IMR-90 (cell line): ENCODE measurements around the gene PQBP1. TPM values are rescaled to one million over a fixed set of nuclear protein-coding genes. Genes with fewer than 3 reads are reported as not detected.

Experiments used
- ATAC-seq: fragments of 200-7000 bp; cut with Tn5 transposase; 2 replicates; pipeline ENCODE4 v1.9.1; 2020; ENCODE audit warnings: low read depth, mild to moderate bottlenecking, moderate library complexity
- BruUV-seq: library from RNA; stranded (reverse); fragments of 400-500 nt; replicated peaks from 2 replicates; lab custom pipeline; 2021; lab: Mats Ljungman, UMichigan
- CTCF ChIA-PET: fragments of 300-600 bp; formaldehyde crosslinking; extraction: SDS; loops from one replicate; lab custom pipeline; 2021; ENCODE audit warnings: antibody characterized with exemption; lab: Yijun Ruan, JAX
- POLR2A ChIA-PET: fragments of 300-600 bp; sonication (Branson Sonifier 250); formaldehyde crosslinking; loops from one replicate; lab custom pipeline; 2022; ENCODE audit warnings: antibody characterized with exemption; ENCODE audit not compliant: unreplicated experiment; lab: Charles Lee
- DNase-seq: peaks from one replicate; pipeline ENCODE4 v3.0.0; 2013
- H2AFZ ChIP-seq: replicated peaks from 2 replicates; pipeline ENCODE3; 2013; ENCODE audit warnings: low read length, mild to moderate bottlenecking; ENCODE audit not compliant: poor library complexity
- H2AK5ac ChIP-seq: 2 replicates; pipeline ENCODE4 v1.6.1; 2013; ENCODE audit warnings: low read depth, low read length, inconsistent platforms
- H2AK9ac ChIP-seq: replicated peaks from 2 replicates; pipeline ENCODE3; 2013; ENCODE audit warnings: mild to moderate bottlenecking, low read depth, low read length, moderate library complexity; ENCODE audit not compliant: poor library complexity
- H2BK120ac ChIP-seq: 2 replicates; pipeline ENCODE4 v1.6.1; 2013; ENCODE audit warnings: low read depth, low read length, inconsistent platforms
- H2BK15ac ChIP-seq: 3 replicates; pipeline ENCODE4 v1.6.1; 2013; ENCODE audit warnings: low read depth, low read length, inconsistent platforms
- H2BK20ac ChIP-seq: 2 replicates; pipeline ENCODE4 v1.6.1; 2013; ENCODE audit warnings: low read depth, mild to moderate bottlenecking, inconsistent platforms, low read length, moderate library complexity
- H2BK5ac ChIP-seq: 2 replicates; pipeline ENCODE4 v1.6.1; 2013; ENCODE audit warnings: mild to moderate bottlenecking, low read depth, low read length, inconsistent platforms; ENCODE audit not compliant: poor library complexity, severe bottlenecking
- H3K14ac ChIP-seq: replicated peaks from 2 replicates; pipeline ENCODE4 v1.6.1; 2013; ENCODE audit warnings: low read depth, low read length, inconsistent platforms
- H3K18ac ChIP-seq: 2 replicates; pipeline ENCODE4 v1.6.1; 2013; ENCODE audit warnings: low read depth, low read length, control low read depth
- H3K23ac ChIP-seq: 2 replicates; pipeline ENCODE4 v1.6.1; 2013; ENCODE audit warnings: low read depth, low read length, inconsistent platforms
- H3K27ac ChIP-seq: 2 replicates; pipeline ENCODE4 v1.5.1; 2013; ENCODE audit warnings: mild to moderate bottlenecking, control low read depth, low read length; ENCODE audit not compliant: insufficient read depth
- H3K27me3 ChIP-seq: 2 replicates; pipeline ENCODE4 v1.6.1; 2013; ENCODE audit warnings: low read length; ENCODE audit not compliant: control insufficient read depth, insufficient read depth
- H3K36me3 ChIP-seq: 2 replicates; pipeline ENCODE4 v1.6.1; 2013; ENCODE audit warnings: low read length, mixed read lengths; ENCODE audit not compliant: control insufficient read depth, insufficient read depth
- H3K4ac ChIP-seq: 2 replicates; pipeline ENCODE4 v1.6.1; 2013; ENCODE audit warnings: low read depth, low read length, inconsistent platforms
- H3K4me1 ChIP-seq: 2 replicates; pipeline ENCODE4 v1.6.1; 2013; ENCODE audit warnings: low read length, mixed read lengths; ENCODE audit not compliant: control insufficient read depth, insufficient read depth
- H3K4me2 ChIP-seq: 2 replicates; pipeline ENCODE4 v1.6.1; 2013; ENCODE audit warnings: low read depth, mild to moderate bottlenecking, control low read depth, low read length, moderate library complexity
- H3K4me3 ChIP-seq: 2 replicates; pipeline ENCODE4 v1.5.1; 2013; ENCODE audit warnings: low read depth, mild to moderate bottlenecking, control low read depth, low read length, moderate library complexity; ENCODE audit not compliant: insufficient read depth
- H3K56ac ChIP-seq: 2 replicates; pipeline ENCODE4 v1.6.1; 2013; ENCODE audit warnings: low read length, inconsistent platforms; ENCODE audit not compliant: insufficient read depth; ENCODE audit errors: extremely low read depth
- H3K79me1 ChIP-seq, 2 experiments: 2 replicates each; pipeline ENCODE4 v1.6.1; 2013; ENCODE audit warnings: low read length in 2 of 2, inconsistent platforms in 1 of 2, low read depth in 1 of 2
- H3K9ac ChIP-seq: 2 replicates; pipeline ENCODE4 v1.6.1; 2013; ENCODE audit warnings: low read depth, low read length, control low read depth
- H3K9me1 ChIP-seq: 2 replicates; pipeline ENCODE4 v1.6.1; 2013; ENCODE audit warnings: low read length, inconsistent platforms; ENCODE audit not compliant: insufficient read depth
- H3K9me3 ChIP-seq: 2 replicates; pipeline ENCODE4 v1.6.1; 2013; ENCODE audit warnings: low read length; ENCODE audit not compliant: control insufficient read depth, insufficient read depth
- H4K20me1 ChIP-seq: 2 replicates; pipeline ENCODE4 v1.6.1; 2013; ENCODE audit warnings: low read length, inconsistent platforms; ENCODE audit not compliant: insufficient read depth
- H4K5ac ChIP-seq: 2 replicates; pipeline ENCODE4 v1.6.1; 2013; ENCODE audit warnings: mild to moderate bottlenecking, low read depth, low read length, control low read depth
- H4K8ac ChIP-seq, 2 experiments: 2 replicates each; pipeline ENCODE4 v1.6.1; 2013; ENCODE audit warnings: low read depth in 2 of 2, low read length in 2 of 2, control low read depth in 1 of 2, inconsistent platforms in 1 of 2
- H4K91ac ChIP-seq: 2 replicates; pipeline ENCODE4 v1.6.1; 2013; ENCODE audit warnings: low read depth, low read length, inconsistent platforms; ENCODE audit not compliant: insufficient read depth
- BHLHE40 ChIP-seq: fragments of 150-350 bp; IDR thresholded peaks from 2 replicates; pipeline ENCODE4 v1.6.1; 2016; ENCODE audit warnings: mild to moderate bottlenecking, low read depth, low read length
- CEBPB ChIP-seq: IDR thresholded peaks from 2 replicates; pipeline ENCODE4 v1.6.1; 2012; ENCODE audit warnings: low read depth, low read length, improper control_type of control experiment
- CHD1 ChIP-seq: IDR thresholded peaks from 2 replicates; pipeline ENCODE4 v1.6.1; 2012; ENCODE audit warnings: low read depth, low read length, improper control_type of control experiment
- FOS ChIP-seq: fragments of 150-350 bp; IDR thresholded peaks from 2 replicates; pipeline ENCODE4 v1.6.1; 2016; ENCODE audit warnings: low read depth, low read length
- MAZ ChIP-seq: IDR thresholded peaks from 2 replicates; pipeline ENCODE4 v1.6.1; 2012; ENCODE audit warnings: low read depth, mild to moderate bottlenecking, low read length, improper control_type of control experiment, moderate library complexity, borderline replicate concordance
- NFE2L2 ChIP-seq: fragments of 150-350 bp; IDR thresholded peaks from 2 replicates; pipeline ENCODE4 v1.6.1; 2016; ENCODE audit warnings: low read depth, mild to moderate bottlenecking, low read length
- POLR2A ChIP-seq: IDR thresholded peaks from 2 replicates; pipeline ENCODE4 v1.6.1; 2012; ENCODE audit warnings: mild to moderate bottlenecking, low read depth, low read length
- RAD21 ChIP-seq: IDR thresholded peaks from 2 replicates; pipeline ENCODE4 v1.6.1; 2012; ENCODE audit warnings: low read length, improper control_type of control experiment
- RCOR1 ChIP-seq: IDR thresholded peaks from 2 replicates; pipeline ENCODE4 v1.6.1; 2012; ENCODE audit warnings: mild to moderate bottlenecking, low read length, improper control_type of control experiment; ENCODE audit not compliant: insufficient replicate concordance
- RFX5 ChIP-seq: IDR thresholded peaks from 2 replicates; pipeline ENCODE4 v1.8.0; 2012; ENCODE audit warnings: low read depth, mild to moderate bottlenecking, low read length, moderate library complexity
- SMC3 ChIP-seq: fragments of 150-350 bp; IDR thresholded peaks from 2 replicates; pipeline ENCODE4 v1.6.1; 2016; ENCODE audit warnings: low read depth, mild to moderate bottlenecking, antibody characterized with exemption, low read length, moderate library complexity
- WGBS, 2 experiments: methylation state at CpG; one replicate each; pipeline versions ENCODE4 v1.1.5 to v1.1.7; 2013; ENCODE audit warnings: missing lambda C conversion rate in 2 of 2; ENCODE audit not compliant: insufficient read length in 1 of 2; ENCODE audit errors: extremely low coverage in 2 of 2; 5-methylcytosine and 5-hydroxymethylcytosine counted together
- dilution Hi-C: fragments of 300-500 bp; cut with HindIII; formaldehyde crosslinking; loops from one replicate; pipeline ENCODE4 v1.14.3; 2018; ENCODE audit warnings: low sequenced_read_pairs; ENCODE audit not compliant: unreplicated experiment
- in situ Hi-C: fragments of 300-500 bp; cut with MboI; formaldehyde crosslinking; loops from 3 replicates; pipeline ENCODE4 v1.14.3; 2019; ENCODE audit warnings: low sequenced_read_pairs, inconsistent platforms, mixed read lengths
- intact Hi-C: fragments of 100-400 bp; cut with micrococcal nuclease; formaldehyde crosslinking; loops from 2 replicates; pipeline ENCODE4 v1.10.0; 2022
- polyA plus RNA-seq, 3 experiments: library from polyadenylated mRNA; depleted of rRNA; stranded (reverse); fragments of >200 nt; gene quantifications; 2 replicates each; pipeline ENCODE4 v1.2.3, GENCODE V29; 2012; ENCODE audit warnings: low replicate concordance in 1 of 3
- total RNA-seq: library from RNA; depleted of rRNA; stranded (reverse); fragments of >200 nt; gene quantifications from 2 replicates; pipeline ENCODE4 v1.2.3, GENCODE V29; 2012
- TF ChIP-seq, protein P1 (sequence below): conservative IDR thresholded peaks from 2 replicates; pipeline ENCODE4 v1.5.1; 2012; ENCODE audit warnings: mild to moderate bottlenecking, low read depth, low read length, improper control_type of control experiment
- TF ChIP-seq, protein P2 (sequence below): fragments of 150-350 bp; IDR thresholded peaks from 2 replicates; pipeline ENCODE4 v1.6.1; 2016; ENCODE audit warnings: low read depth, mild to moderate bottlenecking, low read length, moderate library complexity, borderline replicate concordance

The PQBP1 gene
- total and polyA plus RNA-seq, 2 of the 4 experiments (the other 2 are of a cell fraction), result 96.4 to 120 TPM

DNA sequence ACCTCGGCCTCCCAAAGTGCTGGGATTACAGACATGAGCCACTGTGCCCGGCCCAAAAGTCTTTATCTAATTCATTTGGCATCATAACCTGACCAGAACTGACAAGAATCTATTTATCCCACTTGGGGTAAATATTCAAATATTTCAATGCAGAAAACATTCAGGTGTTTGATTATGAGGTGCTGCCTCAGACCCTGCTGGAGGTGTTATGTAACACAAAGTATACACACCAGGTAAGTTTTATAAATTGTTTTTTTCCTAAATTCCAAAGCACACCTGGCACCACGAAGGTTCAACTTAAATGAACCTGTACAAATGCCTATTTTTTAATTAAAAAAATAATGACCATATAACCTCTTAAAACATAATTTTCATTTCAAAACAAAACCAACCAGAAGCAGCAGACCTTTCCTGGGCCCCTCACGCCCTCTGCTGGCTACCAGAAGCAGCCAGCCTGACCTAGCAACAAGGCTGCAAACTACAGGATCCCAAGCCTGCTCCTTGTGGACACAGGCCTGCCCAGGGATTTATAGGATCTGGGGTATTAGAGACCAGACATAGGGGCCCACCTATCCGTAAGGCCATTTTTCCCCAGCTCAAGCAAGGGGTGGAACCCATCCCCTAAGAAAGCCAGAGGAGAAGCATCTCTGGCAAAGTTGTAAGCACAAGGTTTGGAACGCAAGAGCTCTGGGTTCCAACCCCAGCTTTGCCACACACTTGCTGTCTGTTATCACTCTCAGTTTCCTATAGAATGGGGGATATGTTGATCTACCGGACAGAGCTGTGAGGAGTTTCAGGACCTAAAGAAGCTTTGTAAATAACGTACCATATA, 48.0 kb downstream of the PQBP1 start:
- in situ Hi-C loops, result no loop called here
- intact Hi-C loops, result loop anchor here (10.0 kb wide), 1 partner anchor 301 kb away; no protein-coding TSS in a partner anchor

More for the DNA sequence above, 48.0 kb downstream of the PQBP1 start:
- Histone ChIP-seq H2BK15ac (no peak overlapping the region), H3K4ac (no peak overlapping the region), H4K8ac (no peak overlapping the region), H2AK9ac (no peak overlapping the region), H3K56ac (no peak overlapping the region), H4K5ac (no peak overlapping the region), H3K4me3 (no peak overlapping the region), H2BK5ac (no peak overlapping the region), H3K23ac (no peak overlapping the region), H3K4me1 (no peaks in the 10 kb centered on the region), H2BK120ac (no peak overlapping the region), H3K18ac (no peak overlapping the region), H2BK20ac (no peak overlapping the region), H3K36me3 (peaks cover 19% of the 10 kb centered on the region), H3K4me2 (no peak overlapping the region), H3K27me3 (no peaks in the 10 kb centered on the region), H2AFZ (no peak overlapping the region), H3K14ac (no peak overlapping the region), H3K9me3 (no peaks in the 10 kb centered on the region), H3K79me1 (peaks cover 4 to 22% of the 10 kb centered on the region in 2 experiments; a peak in 3 of 4 replicates), H4K91ac (no peak overlapping the region), H3K27ac (no peak overlapping the region), H3K9ac (no peak overlapping the region), H3K9me1 (no peaks in the 10 kb centered on the region), H2AK5ac (no peak overlapping the region), H4K20me1 (peaks cover 44% of the 10 kb centered on the region)
- TF ChIP-seq, protein P1, sequence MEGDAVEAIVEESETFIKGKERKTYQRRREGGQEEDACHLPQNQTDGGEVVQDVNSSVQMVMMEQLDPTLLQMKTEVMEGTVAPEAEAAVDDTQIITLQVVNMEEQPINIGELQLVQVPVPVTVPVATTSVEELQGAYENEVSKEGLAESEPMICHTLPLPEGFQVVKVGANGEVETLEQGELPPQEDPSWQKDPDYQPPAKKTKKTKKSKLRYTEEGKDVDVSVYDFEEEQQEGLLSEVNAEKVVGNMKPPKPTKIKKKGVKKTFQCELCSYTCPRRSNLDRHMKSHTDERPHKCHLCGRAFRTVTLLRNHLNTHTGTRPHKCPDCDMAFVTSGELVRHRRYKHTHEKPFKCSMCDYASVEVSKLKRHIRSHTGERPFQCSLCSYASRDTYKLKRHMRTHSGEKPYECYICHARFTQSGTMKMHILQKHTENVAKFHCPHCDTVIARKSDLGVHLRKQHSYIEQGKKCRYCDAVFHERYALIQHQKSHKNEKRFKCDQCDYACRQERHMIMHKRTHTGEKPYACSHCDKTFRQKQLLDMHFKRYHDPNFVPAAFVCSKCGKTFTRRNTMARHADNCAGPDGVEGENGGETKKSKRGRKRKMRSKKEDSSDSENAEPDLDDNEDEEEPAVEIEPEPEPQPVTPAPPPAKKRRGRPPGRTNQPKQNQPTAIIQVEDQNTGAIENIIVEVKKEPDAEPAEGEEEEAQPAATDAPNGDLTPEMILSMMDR, result peak; percentile 76
- TF ChIP-seq RFX5 (peak; percentile 54; the same call in 1 of the 2 replicates), CHD1 (no peak), FOS (no peak), RAD21 (peak; percentile 65), NFE2L2 (no peak), BHLHE40 (no peak), SMC3 (peak; percentile 46), RCOR1 (no peak), CEBPB (no peak), POLR2A (no peak), MAZ (no peak)
- TF ChIP-seq, protein P2, sequence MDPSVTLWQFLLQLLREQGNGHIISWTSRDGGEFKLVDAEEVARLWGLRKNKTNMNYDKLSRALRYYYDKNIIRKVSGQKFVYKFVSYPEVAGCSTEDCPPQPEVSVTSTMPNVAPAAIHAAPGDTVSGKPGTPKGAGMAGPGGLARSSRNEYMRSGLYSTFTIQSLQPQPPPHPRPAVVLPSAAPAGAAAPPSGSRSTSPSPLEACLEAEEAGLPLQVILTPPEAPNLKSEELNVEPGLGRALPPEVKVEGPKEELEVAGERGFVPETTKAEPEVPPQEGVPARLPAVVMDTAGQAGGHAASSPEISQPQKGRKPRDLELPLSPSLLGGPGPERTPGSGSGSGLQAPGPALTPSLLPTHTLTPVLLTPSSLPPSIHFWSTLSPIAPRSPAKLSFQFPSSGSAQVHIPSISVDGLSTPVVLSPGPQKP, result no peak
- ATAC-seq (peak; percentile 93), DNase-seq (peak; percentile 51)
- dilution Hi-C loops, result no loop called here
- no CpG with 5 or more reads among the region's 8 CpGs for WGBS, 2 experiments
- POLR2A ChIA-PET, result no interaction called here
- CTCF ChIA-PET, result no interaction called here
- no TSS peak for BruUV-seq
